NCI-H82 treated with DMSO at 0.1 percent for 48 hours (cell line): ENCODE data around the gene KDM1A.
"Not testable (repeated sequence)": the region's sequence is repeated elsewhere in the genome, so short reads cannot be mapped to it uniquely, and the experiment has no call there.

ENCODE experiments used
- DNase-seq: peaks from one replicate; lab custom pipeline; 2025; ENCODE audit not compliant: unreplicated experiment; lab: John Stamatoyannopoulos, UW

Gene KDM1A

DNA sequence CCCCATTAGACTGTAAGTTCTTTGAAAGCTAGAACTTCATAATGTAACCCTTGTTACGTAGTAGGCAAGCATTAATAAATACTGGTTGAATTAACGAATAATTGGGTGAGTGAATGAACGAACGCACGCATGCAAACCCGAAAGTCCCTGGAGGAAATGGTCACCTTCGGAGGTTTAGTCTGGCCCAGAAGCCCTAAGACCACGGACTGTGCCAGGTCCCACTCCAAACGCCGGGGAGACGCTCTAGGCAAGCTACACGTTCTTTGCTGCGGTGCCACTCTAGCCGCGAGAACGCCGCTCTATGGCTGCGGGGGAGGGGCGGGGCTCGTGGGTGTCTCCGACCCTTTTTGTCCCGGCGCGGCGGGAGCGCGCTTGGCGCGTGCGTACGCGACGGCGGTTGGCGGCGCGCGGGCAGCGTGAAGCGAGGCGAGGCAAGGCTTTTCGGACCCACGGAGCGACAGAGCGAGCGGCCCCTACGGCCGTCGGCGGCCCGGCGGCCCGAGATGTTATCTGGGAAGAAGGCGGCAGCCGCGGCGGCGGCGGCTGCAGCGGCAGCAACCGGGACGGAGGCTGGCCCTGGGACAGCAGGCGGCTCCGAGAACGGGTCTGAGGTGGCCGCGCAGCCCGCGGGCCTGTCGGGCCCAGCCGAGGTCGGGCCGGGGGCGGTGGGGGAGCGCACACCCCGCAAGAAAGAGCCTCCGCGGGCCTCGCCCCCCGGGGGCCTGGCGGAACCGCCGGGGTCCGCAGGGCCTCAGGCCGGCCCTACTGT lies at the start of gene KDM1A:
KDM1A (plus strand) TSS at position 375 of the 769 bp plus-strand sequence; CDS start at position 504, 129 bp downstream.
- DNase-seq = peak; percentile 98

DNA sequence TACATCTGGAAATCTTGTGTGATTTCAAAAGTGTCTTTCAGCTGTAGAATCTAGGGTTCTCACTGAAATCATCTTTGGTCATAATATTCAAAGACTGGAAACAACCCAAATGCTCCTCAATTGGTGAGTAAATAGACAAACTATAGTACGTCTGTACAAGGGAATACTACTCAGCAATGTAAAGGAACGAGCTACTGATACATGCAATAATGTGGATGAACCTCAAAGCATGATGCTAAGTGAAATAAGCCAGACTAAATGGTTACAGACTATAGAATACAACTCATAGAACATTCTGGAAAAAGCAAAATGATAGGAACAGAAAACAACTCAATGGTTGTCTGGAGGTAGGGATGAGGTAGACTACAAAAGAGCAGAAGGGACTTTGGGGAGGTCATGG lies 49.2 kb upstream of the KDM1A start:
- DNase-seq = no peak

DNA sequence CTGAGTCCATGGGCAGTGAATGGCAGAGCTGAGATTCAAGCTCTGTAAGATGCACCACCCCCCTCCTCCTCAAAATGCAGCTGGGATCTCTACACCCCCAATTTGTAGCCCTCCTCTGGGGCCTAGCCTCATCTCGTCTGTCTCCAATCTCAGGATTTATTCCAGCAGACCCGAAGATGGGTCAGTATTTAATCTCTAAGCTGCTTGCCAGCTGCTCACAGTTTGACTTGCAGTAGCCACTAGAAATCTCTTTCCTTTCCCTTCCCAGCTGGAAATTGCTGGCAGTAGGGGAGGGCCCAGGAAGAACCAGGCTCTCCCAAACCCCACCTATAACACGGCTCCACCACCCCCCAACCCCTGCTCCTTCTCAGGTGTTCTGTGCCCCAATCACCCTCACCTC lies 48.1 kb upstream of the KDM1A start:
- DNase-seq = peak; percentile 96

DNA sequence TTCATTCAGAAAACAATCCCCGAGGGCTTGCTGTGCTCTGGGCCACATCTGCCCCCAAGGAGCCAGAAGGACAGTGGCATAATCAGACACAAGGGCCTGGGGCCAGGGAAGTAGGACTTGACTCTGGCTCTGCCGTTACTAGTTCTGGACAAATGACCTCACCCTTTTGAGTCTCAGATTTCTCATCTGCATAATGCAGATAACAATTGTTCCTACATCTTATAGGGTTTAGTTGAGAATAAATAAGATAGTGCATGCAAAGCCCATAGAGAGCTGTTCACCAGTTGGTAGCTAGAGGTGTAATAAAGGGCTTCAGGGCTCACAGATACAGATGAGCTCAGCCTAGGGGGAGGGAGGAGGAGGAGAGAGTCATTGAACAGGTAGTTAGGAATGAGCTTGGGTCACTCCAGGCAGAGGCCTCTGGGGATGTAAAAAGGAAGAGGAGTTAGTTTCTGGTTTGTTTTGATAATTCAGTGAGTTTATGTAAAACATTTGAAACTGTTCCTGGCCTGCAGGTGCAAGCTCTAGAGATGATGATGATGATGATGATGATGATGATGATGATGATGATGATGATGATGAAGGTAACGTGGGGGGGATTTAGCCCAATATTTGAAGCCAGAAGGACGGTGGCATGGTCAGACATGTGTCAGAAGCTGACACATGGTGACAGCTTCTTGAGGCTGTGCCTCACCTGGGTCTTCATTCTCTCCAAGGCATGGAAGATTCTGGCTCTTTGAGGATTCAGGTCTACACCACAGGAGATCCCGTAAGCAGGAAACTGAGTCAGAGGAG lies 47.5 kb upstream of the KDM1A start:
- peak; percentile 62 for DNase-seq

DNA sequence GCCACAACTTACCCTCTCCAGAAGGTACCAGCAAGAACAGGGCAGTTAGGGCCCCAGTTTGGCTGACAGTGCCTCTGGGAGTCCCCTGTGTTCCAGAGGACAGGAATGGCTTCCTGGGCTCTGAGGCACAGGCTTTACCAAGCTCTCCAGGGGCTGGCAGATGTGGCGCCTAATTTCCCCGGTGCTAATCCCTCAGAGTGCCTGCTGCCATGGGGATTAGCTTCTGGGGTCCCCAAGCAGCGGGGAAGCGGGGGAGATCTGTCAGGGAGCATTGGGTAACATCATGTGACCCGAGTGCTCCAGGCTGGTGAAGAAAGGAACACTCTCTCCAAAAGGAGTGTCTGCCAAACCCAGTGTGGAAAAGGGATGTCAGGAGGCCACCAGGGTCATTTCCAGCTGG lies 46.5 kb upstream of the KDM1A start, which contains the start of gene LACTBL1:
LACTBL1 (minus strand) TSS at position 107 of the 400 bp plus-strand sequence. CDS start 550 bp downstream, outside the sequence.
- peak; percentile 90 for DNase-seq

DNA sequence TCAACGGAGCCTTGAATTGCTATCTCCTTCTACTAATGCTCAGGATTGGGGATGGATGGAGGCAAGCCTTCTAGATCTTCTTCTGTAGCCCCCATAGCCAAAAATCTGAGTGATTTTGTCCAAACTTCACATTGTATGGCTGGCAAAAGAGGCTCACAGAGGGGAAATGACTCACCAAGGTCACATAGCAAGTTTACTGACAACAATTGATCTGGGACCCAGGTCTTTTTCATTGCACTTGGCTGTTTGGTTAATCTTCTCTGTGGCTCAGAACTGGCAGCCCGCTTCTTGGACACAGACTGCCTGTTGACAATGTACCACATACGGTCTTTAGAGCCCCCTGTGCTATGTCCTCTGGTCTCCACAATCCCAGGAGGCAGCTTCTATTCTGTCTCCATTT lies 43.6 kb upstream of the KDM1A start:
- DNase-seq = no peak

DNA sequence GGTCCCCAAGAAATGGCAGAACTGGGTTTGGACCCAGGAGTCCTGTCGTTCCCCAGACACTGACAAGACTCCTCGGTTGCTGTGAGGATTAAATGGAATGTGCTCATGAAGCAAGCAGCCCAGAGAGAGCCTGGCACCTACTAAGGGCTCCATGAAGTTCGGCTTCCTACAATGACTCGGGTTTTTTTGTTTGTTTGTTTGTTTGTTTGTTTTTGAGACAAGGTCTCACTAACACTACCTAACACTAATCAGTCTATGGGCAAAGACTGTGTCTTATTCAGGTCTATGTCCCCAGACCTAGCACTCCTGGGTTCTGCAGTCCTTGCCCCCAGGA lies 43.2 kb upstream of the KDM1A start:
- no peak for DNase-seq

DNA sequence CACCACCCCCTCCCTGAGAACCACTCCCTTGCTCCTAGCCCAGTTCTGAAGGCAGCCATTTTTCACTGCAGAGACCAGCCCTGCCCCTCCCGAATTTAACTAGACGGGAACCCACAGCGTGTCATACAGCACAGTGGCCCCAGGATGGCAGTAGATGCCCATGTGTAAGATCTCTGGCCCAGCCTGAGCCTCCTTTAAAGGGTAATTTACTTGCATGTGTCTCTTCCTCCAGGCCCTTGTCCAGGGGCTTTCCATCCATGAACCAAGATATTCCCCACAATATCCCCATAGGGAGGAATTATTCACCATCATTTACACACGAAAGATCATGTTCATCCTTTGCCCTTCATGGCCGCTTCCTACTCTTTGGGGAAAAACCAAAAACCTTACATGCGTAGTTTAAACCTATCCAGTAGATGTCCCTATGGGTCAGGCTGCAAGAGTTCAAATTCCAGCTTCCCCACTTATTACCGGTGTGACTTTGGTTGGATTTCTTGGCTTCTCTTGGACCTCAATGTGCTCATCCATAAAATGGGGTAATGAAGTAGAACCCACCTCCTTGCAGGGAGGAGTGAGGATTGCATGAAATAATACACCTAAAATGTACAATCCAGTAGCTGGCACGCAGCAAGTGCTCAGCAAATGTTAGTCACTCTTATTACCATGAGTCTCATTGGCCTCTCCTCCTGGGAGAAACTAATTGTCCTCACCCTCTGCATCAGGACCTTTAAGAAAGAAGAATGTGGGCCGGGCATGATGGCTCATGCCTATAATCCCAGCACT lies 42.6 kb upstream of the KDM1A start:
- DNase-seq = peak; percentile 79

DNA sequence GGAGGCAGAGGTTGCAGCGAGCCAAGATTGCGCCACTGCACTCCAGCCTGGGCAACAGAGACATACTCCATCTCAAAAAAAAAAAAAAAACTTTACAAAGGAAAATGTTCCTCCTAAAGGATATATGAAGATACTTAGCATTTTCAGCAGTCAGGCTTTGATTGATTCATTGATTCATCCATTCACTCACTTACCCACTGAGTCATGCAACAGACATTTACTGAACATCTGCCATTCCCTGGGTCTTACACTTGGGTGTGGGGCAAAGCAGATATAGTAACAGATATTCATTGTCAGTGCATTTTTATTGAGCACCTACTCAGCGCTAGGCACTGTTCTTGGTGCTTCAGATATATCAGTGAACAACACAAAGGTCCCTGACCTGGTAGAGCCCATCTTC lies 41.0 kb upstream of the KDM1A start:
- DNase-seq = no peak

DNA sequence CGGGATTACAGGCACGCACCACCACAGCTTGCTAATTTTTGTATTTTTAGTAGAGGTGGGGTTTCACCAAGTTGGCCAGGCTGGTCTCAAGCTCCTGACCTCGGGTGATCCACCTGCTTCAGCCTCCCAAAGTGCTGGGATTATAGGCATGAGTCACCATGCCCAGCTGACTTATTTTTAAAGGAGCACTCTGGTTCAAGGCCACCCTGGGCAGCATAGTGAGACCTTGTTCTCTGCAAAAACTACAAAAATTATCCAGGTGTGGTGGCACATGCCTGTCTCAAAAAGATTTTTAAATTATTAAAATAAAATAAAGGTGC lies 38.8 kb upstream of the KDM1A start:
- not testable (repeated sequence) for DNase-seq

DNA sequence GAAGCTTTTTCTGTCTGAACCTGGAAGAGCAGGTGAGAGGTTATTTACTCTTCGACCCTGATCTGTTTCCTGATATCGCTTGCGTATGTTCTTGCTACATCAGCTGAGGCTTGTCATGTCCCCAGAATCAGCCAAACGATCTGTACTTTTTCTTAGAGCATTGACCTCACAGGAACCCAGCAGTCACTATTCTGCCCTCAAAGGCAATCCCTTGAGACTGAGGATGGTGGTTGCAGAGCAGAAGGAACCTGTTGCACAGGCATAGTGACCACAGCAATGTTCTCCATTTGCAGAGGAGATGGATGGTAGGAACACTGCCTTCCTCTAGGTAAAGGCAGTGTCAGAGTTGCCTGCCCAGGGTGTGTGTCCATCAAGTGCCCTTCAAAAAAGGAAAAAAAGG lies 35.3 kb upstream of the KDM1A start:
- no peak for DNase-seq

DNA sequence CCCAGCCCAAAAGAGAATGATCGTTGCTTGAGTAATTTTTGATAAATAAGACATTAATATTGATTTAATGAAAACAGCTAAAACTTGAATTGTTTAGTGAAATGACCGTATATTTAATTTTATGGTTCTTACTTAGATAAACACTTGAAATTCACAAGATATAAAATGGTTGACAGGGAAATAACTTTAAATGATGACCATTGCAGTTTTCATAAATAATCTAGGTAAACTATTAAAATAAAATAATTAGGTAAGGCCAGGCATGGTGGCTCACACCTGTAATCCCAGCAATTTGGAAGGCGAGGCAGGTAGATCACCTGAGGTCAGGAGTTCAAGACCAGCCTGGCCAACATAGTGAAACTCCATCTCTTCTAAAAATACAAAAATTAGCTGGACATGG lies 26.9 kb upstream of the KDM1A start:
- DNase-seq = not testable (repeated sequence)

DNA sequence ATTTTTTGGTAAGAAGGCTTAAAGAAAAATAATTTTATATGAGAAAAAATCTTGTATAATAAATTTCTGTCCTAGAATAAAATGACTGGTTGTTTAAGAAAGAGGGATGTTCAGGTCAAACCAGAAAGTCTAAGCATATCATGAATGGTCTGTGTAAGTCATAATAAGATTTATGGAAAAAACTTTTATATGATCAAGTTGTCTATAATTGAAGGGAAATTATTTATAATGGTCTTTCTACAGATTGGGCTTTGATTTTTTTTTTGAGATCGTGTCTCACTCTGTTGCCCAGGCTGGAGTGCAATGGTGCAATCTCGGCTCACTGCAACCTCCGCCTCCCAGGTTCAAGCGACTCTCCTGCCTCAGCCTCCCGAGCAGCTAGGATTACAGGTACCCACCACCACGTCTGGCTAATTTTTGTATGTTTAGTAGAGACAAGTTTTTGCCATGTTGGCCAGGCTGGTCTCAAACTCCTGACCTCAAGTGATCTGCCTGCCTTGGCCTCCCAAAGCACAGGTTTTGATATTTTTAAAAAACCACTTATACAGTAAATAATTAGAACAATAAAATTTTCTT lies 26.0 kb upstream of the KDM1A start:
- not testable (repeated sequence) for DNase-seq

DNA sequence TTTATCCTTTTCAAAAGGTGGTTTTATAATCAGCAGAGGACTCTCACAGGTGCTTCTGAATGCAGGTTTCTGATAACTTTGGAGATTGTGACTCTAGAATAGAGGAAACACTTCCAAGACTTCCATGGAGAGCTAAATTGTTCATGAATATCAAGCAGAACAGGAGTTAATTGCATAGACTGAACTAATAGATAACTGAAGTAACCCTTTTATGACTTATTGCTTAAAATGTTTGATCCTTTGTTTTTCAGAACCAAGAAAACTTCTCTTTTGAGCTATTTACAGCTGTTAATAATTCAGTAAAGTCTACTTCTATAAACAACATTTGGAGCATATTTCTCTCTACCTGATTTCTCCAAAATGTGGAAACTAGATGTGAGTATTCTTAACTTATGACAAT lies 23.5 kb upstream of the KDM1A start:
- no peak for DNase-seq

DNA sequence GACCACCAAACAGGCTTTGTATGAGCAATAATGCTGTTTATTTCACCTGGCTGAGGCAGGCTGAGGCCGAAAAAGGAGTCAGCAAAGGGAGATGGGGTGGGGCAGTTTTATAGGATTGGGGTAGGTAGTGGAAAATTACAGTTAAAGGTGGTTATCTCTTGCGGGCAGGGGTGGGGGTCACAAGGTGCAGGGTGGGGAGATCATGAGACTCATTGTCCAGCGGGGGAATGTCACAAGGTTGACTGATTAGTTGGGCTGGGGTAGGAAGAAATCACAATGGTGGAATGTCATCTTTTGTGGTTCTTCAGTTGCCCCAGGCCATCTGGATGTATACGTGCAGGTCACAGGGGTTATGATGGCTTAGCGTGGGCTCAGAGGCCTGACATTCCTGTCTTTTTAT lies 21.7 kb upstream of the KDM1A start:
- not testable (repeated sequence) for DNase-seq

DNA sequence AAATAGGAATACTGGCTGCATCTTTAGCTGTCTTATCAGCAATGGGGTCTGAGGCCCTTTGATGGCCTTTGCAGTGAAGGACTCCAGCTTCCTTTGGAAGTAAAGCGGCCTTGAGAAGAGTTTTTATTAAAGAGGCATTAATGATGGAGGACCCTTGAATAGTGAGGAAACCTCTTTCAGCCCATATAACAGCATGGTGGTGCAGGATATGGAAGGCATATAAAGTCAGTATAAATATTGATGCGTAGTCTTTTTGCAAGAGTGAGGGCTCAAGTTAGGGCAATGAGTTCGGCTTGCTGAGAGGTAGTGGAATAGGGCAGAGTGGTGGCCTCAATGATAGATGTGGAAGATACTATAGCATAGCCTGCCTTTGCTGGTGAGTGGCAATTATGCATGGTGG lies 19.1 kb upstream of the KDM1A start:
- DNase-seq = not testable (repeated sequence)

DNA sequence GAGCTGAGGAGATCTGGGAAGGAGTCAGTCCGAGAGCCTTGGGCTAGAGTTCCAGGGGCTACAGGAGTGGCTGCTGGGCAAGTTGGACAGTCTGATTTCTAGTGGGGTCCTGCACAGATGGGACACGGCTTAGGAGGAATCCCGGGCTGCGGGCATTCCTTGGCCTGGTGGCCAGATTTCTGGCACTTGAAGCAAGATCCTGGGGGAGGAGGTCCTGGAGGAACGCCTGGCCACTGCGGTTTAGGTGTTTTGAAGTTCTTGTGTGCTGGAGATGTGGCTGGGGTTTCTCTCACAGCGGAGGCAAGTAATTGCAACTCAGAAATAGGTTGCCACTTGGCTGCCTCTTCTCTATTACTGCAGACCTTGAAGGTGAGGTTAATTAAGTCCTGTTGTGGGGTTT lies 17.1 kb upstream of the KDM1A start:
- not testable (repeated sequence) for DNase-seq

DNA sequence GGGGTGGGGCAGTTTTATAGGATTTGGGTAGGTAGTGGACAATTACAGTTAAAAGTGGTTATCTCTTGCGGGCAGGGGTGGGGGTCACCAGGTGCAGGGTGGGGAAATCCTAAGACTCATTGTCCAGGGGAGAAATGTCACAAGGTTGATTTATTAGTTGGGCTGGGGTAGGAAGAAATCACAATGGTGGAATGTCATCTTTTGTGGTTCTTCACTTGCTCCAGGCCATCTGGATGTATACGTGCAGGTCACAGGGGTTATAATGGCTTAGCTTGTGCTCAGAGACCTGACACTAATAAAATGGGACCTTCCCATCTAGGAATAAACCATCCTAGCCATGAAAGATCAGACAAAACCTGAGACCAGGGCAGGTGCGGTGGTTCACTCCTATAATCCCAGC lies 15.2 kb upstream of the KDM1A start:
- DNase-seq = no peak

DNA sequence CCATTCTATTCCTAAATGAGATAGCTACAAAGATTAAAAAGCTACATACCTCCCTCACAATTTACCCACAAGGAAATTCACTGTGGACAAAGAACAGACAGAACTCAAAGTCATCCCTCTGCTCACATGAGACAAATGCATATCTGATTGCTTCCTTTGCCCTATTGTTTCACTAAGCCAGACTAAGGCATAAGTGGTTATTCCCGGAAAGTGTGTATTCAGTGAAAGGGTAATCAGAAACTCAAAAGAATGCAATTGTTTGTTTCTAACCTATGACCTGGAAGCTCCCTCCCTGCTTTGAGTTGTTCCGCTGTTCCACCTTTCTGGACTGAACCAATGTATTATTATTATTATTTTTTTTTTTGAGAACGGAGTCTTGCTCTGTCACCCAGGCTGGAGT lies 14.5 kb upstream of the KDM1A start:
- not testable (repeated sequence) for DNase-seq

DNA sequence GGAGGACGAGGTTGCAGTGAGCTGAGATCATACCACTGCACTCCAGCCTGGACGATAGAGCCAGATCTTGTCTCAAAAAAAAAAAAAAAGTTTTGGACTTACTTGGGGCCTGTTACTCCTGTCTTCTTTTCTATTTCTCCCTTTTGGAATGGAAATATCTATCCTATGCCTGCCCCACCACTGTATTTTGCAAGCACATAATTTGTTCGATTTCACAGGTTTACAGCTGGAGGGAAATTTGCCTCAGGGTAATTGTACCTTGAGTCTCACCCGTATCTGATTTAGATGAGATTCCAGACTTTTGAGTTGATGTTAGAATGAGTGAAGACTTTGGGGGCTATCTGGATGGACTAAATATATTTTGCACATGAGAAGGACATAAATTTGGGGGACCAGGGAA lies 12.2 kb upstream of the KDM1A start:
- DNase-seq = no peak

DNA sequence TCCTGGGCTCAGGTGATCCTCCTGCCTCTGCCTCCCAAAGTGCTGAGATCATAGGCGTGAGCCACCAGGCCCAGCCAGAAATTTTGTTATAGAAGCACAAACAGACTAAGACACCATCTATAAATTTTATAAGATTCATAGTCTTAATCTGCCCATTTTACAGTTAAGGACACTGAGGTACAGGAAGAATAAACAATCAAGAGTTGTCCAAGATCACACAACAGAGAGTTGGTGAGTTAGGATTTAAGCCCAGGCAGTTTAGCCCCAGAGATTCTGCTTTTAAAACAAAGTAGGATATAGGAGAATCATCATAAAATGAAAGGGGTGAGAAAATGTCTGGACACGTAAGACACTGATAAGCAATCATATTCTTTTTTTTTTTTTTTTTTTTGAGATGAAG lies 10.4 kb upstream of the KDM1A start:
- DNase-seq = no peak
